ENCODE data around the gene LPIN1.

Gene LPIN1

GRCh38 chr2:11749646-11750349 lies 3.4 kb downstream of the LPIN1 start:
- no peak for TF ChIP-seq CTCF (conservative IDR thresholded peaks at IDR 0.05; ENCODE audit: low read length)
- H3K4me3 ChIP-seq (ENCODE audit: low read length), result no peak overlapping the region
- DNase-seq (ENCODE audit: low read depth), result peak; percentile 20

GRCh38 chr2:11750422-11750821 lies 4.0 kb downstream of the LPIN1 start:
- no peak overlapping the region for H3K4me3 ChIP-seq (ENCODE audit: low read length)
- TF ChIP-seq CTCF (conservative IDR thresholded peaks at IDR 0.05; ENCODE audit: low read length), result no peak
- no peak for DNase-seq (ENCODE audit: low read depth)

GRCh38 chr2:11750917-11751316 lies 4.5 kb downstream of the LPIN1 start:
- no peak for TF ChIP-seq CTCF (conservative IDR thresholded peaks at IDR 0.05; ENCODE audit: low read length)
- DNase-seq (ENCODE audit: low read depth), result no peak
- no peak overlapping the region for H3K4me3 ChIP-seq (ENCODE audit: low read length)

GRCh38 chr2:11752906-11753305 lies 6.5 kb downstream of the LPIN1 start:
- H3K4me3 ChIP-seq (ENCODE audit: low read length), result no peak overlapping the region
- no peak for TF ChIP-seq CTCF (conservative IDR thresholded peaks at IDR 0.05; ENCODE audit: low read length)
- no peak for DNase-seq (ENCODE audit: low read depth)

- no peak for DNase-seq (ENCODE audit: low read depth)
- TF ChIP-seq CTCF (conservative IDR thresholded peaks at IDR 0.05; ENCODE audit: low read length), result no peak
- H3K4me3 ChIP-seq (ENCODE audit: low read length), result no peak overlapping the region
Observed at GRCh38 chr2:11753452-11753885, 7.0 kb downstream of the LPIN1 start.

GRCh38 chr2:11753886-11754699 lies 7.7 kb downstream of the LPIN1 start:
- no peak for TF ChIP-seq CTCF (conservative IDR thresholded peaks at IDR 0.05; ENCODE audit: low read length)
- DNase-seq (ENCODE audit: low read depth), result peak; percentile 52
- no peak overlapping the region for H3K4me3 ChIP-seq (ENCODE audit: low read length)

GRCh38 chr2:11754700-11755015 lies 8.2 kb downstream of the LPIN1 start:
- TF ChIP-seq CTCF (conservative IDR thresholded peaks at IDR 0.05; ENCODE audit: low read length), result no peak
- H3K4me3 ChIP-seq (ENCODE audit: low read length), result no peak overlapping the region
- no peak for DNase-seq (ENCODE audit: low read depth)
